ENCODE data around the gene QPCT.

Gene QPCT

DNA sequence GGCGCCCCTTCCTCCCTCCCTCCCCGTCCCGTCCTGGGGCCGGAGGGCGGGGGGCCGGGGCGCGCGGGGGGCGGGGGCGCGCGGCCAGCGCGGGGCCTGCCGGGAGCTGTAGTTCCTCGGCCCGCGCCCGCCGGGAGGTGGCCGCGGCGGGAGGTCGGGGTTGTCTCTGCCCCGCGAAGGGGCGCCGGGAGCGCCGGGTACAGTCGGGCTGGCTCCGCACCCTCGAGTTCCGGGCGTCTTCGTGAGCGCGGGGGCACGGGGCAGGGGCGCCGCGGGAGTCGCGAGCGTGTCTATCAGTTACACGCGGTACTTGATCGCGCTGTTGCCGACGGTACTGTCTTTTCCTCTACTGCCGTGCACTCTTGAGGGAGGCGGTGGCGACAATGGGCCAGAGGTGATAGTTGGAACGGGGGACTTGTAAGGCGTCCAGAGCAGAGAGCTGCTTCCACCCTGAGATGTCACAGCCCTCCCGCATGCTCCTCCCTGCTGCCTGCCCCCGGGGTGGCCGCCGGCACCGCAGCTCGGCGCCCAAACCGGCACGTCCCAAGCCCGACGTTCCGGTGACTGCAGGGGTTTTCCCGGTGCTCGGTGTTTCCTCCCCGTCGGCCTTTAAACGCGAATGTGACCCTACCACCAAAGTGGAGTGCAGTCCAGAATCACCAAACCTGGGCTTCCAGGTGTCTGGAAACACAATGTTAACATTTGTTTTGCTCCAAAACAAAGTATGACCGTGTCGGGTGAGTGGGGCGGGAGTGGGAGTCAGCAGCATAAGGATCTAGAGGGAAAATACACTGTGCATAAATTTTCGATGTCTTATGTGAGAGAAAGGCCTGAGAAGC lies 19.4 kb upstream of the QPCT start, which contains the start of gene PRKD3:
Gene PRKD3 (minus strand): TSS at position 48 of the 839 bp plus-strand sequence. CDS start 8,309 bp downstream, outside the sequence.
- DNase-seq (ENCODE audit: low read depth, low spot score), result no peak

DNA sequence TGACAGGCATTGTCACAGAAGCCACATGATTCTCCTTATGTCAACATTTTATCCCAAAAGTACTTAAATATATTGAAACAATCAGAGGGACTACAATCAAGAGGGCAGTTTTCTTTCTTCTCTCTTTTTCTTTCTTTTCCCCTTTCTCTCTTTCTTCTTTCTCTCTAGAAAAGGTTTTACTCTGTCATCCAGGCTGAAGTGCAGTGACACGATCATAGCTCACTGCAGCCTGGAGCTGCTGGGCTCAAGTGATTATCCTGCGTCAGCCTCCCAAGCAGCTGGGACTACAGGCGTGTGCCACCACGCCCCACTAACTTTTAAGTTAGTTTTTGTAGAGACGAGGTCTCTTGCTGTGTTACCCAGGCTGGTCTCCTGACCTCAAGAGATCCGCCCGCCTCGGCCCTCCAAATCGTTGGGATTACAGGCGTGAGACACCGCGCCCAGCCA lies 18.8 kb upstream of the QPCT start:
- no peak for DNase-seq (ENCODE audit: low read depth, low spot score)

DNA sequence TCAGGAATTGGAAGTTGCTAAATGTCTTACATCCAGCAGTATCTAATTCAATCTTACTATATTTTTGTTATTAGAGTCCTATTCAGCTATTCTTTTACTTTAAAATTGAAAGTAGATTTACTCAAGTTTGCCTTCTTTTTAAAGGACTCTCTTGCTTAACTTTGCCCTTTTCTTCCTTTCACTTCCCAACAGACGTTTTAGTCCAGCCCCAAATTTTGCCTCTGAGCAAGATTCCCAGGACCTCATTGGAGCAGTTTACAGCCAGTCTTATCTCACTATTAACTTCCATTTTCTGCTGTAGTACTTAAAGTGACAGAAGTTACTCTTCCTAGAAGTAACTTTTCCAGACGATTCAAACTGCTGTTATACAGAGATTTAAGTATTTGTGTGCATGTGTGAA lies 18.1 kb upstream of the QPCT start:
- DNase-seq (ENCODE audit: low read depth, low spot score), result no peak

DNA sequence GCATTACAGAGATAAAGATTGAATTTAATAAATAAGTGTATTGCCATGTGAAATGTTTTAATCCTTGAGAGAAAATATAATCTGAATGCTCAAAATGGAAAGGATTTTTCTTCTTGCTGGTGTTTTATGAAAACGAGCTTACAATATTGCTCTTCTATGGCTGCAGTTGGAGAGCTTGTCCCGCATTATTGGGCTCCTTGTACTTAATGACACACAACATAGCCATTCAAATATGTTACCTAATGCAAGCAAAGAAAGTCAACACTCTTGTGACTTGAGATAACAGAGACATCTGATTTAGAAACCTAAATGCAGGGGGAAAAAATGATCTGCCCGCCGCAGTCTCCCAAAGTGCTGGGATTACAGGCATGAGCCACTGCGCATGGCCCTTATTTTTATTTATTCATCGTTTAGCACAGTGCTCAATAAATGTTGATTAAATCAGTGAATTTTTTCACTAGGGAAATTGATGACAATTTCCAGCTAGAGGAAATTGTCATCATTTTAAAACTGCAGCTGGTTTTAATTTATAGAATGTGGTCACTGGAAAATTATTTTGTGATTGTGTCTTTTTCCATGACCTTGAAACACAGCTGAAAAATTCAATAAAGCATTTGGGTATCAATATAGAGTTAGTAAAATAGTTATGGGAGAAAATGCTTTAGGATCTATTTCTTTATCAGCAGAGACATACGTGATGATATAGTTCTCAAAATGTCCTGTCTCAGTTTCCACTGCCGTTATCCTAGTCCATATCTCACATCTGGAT lies 17.4 kb upstream of the QPCT start:
- DNase-seq (ENCODE audit: low read depth, low spot score), result no peak

DNA sequence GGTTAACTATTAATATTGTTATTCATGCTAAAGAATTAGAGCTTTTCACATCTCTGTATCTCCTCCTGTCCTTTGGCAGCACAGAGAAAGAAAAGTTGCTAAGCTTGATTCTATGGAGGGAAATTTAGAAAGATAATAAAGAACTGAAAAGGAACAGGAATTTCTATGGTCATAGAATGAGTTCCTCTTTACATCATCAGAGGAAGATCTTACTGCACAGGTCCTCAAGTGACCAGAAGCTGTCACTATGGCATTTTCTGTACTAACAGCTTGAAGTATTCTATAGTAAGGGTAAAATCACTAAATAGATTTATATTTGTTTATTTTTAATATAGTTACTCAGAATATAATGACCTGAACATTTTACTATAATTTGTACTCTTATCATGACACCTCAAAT lies 13.7 kb upstream of the QPCT start:
- DNase-seq (ENCODE audit: low read depth, low spot score), result no peak

DNA sequence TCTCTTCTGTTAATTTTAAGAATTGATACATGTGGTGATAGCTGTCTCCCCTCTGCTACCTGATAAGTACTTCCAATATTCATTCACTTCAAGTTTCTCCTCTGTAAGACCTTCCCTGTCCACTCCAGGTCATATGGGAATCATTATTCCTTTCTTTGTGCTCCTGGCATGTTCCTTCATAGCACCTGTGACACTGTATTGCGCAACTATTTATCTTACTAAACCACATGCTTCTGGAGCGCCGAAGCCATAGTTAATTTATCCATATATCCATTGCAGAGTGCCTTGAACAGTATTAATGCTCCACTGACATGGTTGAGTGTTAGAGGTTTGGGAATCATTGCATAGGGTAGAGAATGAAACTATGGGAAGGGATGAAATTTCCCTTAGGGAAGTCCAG lies 11.9 kb upstream of the QPCT start:
- DNase-seq (ENCODE audit: low read depth, low spot score), result no peak

DNA sequence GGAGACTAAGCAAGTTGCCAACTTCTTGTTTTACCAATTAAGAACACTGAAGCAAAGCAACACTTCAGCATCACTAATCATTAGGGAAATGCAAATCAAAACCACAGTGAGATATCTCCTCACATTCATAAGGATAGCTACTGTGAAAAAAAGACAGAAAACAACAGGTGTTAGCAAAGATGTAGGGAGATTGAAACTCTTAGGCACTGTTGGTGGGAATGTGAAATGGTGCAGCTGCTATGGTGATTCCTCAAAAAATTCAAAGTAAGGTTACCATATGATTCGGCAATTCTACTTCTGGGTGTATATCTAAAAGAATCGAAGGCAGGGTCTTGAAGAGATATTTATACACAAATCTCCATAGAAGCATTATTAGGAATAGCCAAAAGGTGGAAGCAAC lies 11.2 kb upstream of the QPCT start:
- DNase-seq (ENCODE audit: low read depth, low spot score), result no peak

DNA sequence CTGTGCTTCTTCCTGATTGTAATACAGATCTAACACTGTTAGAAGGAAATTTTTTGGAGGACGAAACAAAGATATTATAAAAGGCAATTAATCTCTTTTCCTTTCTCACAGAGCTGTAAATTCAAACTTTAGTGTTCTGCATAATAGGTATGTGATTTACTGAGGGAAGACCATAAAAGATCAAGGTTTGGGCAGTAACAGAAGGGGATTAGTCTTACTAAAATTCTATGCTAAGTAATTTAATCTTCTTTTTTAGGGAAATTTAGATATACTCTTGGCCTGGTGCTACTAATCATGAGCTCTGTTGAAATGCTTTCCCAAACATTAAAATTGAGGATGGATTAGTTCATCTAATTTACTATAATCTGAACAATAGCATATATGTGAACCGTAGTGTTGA lies 8.8 kb upstream of the QPCT start:
- no peak for DNase-seq (ENCODE audit: low read depth, low spot score)

DNA sequence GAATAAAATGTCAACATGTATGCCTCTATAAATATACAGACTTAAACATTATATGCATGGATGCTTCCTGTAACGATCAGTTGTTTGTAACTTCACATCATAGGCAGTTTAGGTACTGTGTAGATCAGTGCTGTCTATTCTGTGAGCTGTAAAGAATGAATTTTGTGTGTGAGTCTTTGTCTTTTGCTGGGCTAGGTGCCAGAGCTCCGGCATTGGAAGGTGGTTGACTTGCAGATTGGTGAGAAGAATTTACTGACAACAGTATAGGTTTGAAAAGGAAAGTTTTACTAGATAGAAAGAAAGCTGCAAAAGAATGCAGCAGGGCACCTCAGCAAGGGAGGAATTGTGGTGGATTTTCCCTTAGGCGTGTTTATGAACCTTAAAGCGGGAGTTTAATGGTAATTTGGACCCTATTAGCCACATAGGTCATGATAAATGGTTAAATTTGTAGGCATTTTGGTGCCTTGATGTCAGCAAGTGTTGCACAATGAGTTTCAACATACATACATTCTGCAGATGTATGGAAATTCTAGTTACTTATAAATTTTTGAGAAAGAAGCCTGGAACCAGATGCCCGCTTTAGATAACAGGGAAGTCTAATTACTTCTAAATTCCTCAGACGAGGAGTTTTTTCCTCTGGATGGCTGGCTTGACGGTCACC lies 6.7 kb upstream of the QPCT start:
- no peak for DNase-seq (ENCODE audit: low read depth, low spot score)

DNA sequence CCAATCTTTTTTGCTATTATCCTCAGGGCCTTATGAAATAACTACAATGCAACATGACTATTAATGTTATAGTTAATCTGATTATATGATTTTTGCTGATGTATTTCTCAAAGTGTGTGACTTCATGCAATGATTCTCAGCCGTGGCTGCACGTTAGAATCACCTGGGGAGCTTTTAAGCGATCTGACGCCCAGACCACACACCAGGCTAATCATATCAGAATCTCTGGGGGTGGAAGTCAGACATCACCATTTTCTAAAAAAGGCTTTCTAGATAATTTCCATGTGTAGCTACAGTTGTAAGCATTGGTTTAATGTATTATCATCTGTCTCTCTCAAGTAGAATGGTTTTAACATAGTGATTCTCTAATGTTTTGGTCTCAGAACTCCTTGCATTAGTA lies 5.5 kb upstream of the QPCT start:
- no peak for DNase-seq (ENCODE audit: low read depth, low spot score)

DNA sequence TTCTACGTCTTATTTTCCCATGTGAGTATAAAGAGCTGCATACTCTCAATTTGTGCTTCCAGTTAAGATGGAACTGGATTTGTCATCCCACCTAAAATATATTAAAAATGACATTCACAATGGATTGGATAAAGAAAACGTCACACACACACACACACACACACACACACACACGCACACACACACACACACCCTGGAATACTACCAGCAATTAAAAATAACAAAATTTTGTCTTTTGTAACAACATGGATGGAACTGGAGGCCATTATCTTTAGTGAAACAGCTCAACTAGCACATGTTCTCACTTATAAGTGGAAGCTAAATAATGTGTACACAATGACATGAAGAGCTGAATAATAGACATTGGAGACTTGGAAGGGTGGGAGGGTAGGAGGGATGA lies 3.8 kb upstream of the QPCT start:
- no peak for DNase-seq (ENCODE audit: low read depth, low spot score)

DNA sequence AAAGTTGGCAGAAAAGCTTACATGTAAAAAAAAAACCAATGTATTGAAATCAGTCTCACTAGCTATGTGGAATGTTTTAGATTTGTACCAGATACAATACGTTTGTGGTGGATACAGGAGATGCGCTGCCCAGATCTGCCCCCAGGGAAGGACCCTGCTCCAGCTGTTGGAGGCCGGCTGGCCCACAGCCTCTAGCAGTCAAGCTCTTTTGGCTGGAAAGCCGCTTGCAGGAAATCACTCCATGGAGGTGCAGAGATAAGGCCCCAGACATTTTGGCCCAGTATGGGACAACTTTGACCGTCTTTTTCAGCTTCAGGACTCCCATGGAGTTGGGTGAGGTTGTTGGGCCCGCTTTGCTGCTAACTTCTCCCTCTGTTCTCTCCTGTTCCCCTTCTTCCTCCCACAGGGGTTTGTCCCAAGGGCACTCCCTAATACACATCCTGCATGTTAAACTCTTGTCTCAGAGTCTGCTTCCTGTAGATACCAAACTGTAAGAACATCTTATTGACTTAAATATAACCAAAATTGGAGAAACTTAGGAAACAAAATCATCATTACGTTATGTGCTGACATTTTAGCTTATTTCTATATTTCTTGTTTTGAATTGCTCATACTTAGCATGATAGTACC lies 1.7 kb upstream of the QPCT start:
- no peak for DNase-seq (ENCODE audit: low read depth, low spot score)

DNA sequence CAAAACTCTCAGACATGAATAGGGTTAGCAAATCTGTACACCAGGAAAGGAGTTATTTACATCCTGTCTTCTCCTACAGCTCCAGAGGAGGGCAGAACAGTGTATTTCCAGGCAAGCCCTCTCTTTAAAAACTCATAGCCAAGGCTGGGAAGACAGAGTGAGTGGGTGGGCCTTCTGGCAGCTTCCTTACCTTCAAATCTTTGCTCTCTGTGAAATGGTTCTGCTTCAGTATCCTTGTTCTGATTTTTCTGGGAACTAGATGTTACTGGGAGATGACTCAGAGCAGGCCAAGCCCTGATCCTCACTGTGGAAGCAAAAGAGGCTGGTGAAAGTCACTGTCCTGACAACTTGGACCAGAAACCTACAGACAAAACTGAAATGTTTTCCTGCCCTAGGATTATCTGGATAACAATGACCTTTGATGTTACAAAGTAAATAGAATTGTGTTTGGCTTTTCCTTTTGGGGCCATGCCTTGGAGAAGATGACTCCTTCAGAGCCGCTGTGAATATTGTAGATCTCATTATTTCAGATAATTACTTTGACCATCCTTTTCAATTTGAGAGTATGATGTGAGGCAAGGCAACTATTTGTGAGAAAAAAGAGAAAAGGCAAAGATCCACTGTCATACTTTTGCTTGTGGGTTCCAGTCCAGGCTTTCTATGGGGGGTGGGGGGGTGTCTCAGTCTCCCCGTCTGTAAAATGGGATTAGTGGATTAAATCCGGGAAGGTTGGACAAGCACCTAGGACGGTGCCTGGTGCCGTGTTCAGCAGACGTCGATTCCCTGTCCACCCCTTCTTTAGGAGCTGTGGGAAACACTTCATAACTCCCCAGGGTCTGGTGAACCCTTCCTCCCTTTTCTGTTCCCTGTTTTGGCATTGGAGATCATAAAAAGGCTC lies 644 bp upstream of the QPCT start:
- no peak for DNase-seq (ENCODE audit: low read depth, low spot score)

DNA sequence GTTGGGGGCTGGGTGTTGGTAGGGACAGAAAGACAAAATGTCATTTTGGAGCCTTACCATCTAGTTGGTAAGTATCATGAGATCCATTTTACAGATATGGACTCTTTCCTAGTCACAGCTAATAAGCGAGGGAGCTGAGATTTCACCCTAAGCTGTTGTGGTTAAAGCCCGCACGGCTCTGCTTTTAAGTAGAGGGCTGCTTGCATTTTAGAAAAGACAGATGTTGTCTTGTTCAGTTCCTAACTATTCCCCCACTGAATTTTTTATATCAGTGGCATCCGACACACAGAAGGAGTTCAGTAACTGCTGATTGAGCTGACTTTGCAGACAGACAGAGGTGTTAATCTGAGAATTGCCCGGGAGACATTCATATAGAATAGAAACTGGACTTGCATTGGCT lies 3.7 kb downstream of the QPCT start:
- no peak for DNase-seq (ENCODE audit: low read depth, low spot score)

DNA sequence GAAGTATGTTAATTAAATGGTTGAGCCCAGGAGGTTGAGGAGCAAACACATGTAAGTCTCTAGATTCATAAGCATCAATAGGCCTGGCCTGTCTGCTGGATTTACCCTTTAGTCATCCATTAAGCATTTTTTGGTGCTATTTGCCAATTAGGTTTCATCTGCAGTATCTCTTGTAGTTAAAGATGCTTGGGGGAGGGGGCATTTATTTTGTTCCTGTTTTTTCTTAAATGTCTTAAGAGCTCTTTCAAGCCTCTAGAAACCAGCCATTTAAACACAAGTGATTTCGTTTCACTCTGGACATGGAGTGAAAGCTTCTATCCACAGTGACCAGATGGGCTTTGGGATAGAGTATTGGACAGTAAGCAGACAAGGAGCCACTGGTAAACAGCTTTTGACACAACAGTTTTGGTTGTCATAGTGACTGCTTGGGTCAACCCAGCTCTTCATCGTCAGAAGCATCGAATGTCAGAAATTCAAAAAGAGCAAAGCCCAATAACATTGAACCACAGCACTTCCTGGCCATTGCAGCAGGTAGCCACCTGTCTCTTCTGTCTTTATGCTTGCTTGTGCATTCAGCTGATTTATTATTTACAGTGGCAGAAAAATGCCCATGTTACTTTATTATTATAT lies 4.9 kb downstream of the QPCT start:
- no peak for DNase-seq (ENCODE audit: low read depth, low spot score)

DNA sequence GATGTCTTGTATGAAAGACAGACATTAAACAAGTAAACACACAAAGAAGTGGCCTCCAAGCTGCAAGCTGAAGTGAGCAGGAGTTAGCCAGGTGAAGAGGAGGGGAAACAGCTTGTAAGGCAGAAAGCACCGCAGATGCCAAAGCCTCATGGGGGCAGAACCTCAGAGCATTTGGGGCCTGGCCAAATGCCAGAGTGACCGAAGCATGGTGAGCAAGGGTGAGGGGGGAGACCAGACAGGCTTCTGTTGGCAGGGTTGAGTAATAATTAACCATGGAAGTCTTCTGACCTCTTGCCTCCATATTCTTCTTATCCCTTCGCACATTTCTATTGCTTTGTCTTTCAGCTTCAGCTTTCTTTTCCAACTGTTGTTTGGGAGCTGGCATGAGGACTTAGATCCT lies 5.6 kb downstream of the QPCT start:
- DNase-seq (ENCODE audit: low read depth, low spot score), result no peak

DNA sequence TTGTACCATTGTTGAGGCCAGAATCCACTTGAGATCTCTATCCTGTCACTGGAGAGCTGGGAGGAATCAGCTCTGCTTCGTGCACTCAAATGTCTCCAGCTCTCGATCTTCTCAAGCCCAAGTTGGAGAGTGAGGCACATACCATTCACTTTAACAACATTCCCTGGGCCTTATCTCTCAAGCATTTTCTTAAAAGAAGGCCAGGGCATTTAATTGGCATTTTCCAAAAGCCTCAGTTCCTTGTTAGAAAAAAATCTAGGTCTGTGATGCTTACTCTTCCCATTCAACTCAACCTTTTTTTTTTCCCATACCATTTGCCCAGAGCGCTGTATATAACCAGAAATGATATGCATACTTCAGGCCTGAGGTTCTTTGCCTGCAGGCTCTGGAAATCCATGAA lies 10.1 kb downstream of the QPCT start:
- no peak for DNase-seq (ENCODE audit: low read depth, low spot score)

DNA sequence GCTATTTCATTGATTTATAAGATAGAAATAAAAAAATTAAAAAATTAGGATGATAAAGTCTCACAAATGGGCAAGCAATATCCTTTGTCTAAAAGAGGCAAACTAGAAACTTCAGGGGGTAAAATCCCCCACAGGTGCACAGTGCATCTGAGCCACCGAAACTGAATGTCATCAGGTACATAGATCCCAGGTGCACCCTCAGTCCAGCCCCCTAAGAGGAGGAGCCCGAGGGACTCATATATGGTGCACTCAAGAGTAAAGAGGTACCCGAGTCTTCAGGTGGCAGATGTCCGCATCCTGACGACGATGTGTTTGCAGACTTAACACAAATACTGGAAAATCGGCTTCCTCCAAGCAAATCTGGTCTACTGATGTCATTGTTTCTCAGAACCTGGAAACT lies 11.3 kb downstream of the QPCT start:
- no peak for DNase-seq (ENCODE audit: low read depth, low spot score)

DNA sequence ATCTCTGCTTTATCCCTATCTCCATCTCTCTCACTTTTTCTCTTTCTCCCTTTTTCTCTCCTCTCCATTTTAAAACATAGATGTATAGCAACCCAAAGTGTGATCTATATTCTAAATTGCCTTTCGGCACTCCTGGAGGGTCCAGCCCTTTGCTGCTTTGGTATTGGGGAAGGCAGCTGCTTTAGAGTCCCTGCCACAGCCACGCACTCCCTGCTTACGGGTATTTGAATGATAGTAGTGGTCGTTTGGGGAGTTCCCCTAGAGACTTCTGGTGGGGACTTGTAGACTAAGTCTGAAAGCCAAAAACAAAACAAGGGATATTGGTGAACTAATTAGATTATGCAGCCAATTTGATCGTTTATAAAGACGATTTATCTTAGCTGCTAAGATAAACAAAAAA lies 11.9 kb downstream of the QPCT start:
- DNase-seq (ENCODE audit: low read depth, low spot score), result no peak

DNA sequence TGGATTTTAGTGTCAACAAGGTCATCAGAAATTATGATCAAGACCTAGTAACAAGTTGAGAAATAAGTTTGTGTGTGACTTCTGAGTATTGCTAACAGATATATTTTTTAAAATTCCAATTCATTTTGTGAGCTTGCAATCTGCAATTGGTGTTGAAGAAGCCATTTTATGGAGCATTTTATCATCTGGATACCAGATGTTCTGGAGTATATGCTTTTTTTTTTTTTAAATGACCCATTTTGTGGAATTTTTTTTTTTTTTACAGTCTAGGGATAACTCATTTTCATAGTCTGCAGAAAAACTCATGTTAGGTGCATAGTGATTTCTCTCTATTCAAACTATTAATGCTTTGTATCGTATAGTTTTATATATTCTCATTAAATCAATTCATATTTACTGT lies 12.6 kb downstream of the QPCT start:
- DNase-seq (ENCODE audit: low read depth, low spot score), result no peak

DNA sequence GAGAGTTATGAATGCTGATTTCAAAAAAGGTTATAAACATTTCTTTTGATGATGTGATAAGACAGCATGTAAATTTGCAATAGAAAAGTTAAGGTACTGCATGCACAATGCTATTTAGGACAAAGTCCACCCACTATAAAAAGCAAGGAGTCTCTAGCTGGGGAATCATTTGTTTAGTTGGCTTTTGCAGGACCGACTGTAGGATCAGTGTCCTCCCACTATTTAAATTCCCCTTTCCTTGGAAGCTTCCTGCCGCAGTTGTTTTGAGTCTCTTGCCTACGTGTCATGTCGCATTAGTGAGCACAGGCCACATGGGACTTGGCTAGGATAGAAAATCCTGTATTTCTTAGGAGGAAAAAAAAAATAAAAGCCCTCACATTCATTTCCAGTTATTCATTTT lies 13.1 kb downstream of the QPCT start:
- DNase-seq (ENCODE audit: low read depth, low spot score), result no peak

All from activated naive CD8-positive, alpha-beta T cell treated with anti-CD3 and anti-CD28 coated beads, Interleukin-2, amount 50 U/mL, for 16 hours (primary cell).